ENCODE data around the gene HTRA1. TPM values are rescaled to one million over a fixed set of nuclear protein-coding genes. Genes with fewer than 3 reads are reported as not detected.

HTRA1 gene
- total and polyA plus RNA-seq, 2 of the 4 experiments (the other 2 are of a cell fraction), result 28.5 to 108 TPM

DNA sequence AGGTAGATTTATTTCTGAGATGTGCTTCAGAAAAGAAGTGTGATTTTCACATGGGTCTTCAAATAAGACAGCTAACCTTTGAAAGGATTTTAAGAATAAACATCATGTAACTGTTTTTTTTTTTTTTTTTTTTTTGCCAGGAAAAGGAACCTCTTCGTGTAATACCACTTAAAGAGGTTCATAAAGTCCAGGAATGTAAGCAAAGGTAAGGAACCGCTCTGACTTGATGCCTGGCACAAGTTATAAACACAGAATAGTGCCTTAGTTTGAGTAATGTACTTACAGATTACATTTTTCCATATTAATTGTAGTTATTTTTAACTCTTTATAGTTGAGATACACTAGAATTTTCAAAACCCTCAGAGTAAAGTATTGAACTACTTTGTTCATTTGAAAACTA is 37.3 kb upstream of the HTRA1 start:
- CTCF ChIA-PET, result interaction anchor here (0.9 to 1.8 kb wide), 2 partner anchors 11 to 81 kb away, joined by 3 to 5 read pairs; no protein-coding TSS in a partner anchor
- no peaks in the 10 kb centered on the region for H3K79me1 ChIP-seq (ENCODE audit: low read depth in 1 of 2, low read length in 2 of 2)
- peaks cover 4% of the 10 kb centered on the region for H3K4me1 ChIP-seq (ENCODE audit: control insufficient read depth, insufficient read depth, low read length)
- H3K27me3 ChIP-seq (ENCODE audit: control insufficient read depth, insufficient read depth, low read length), result no peaks in the 10 kb centered on the region
- no peak overlapping the region for H3K4ac ChIP-seq (ENCODE audit: low read depth, low read length)
- ATAC-seq (ENCODE audit: low read depth) (no peak), DNase-seq (no peak)
- POLR2A ChIA-PET (ENCODE audit: unreplicated experiment), result no interaction called here
- BruUV-seq (replicated peaks), result no TSS peak
- no peak overlapping the region for H3K56ac ChIP-seq (ENCODE audit: extremely low read depth, insufficient read depth, low read length)
- peaks cover 4% of the 10 kb centered on the region; the same call in 1 of the 2 replicates for H3K36me3 ChIP-seq (ENCODE audit: control insufficient read depth, insufficient read depth, low read length)
- H3K9ac ChIP-seq (ENCODE audit: low read depth, low read length), result no peak overlapping the region
- H3K4me2 ChIP-seq (ENCODE audit: low read depth, low read length), result no peak overlapping the region
- H3K4me3 ChIP-seq (ENCODE audit: insufficient read depth, low read depth, low read length), result no peak overlapping the region
- no peak overlapping the region for H3K23ac ChIP-seq (ENCODE audit: low read depth, low read length)
- H3K9me3 ChIP-seq (ENCODE audit: control insufficient read depth, insufficient read depth, low read length), result no peaks in the 10 kb centered on the region
- H2BK5ac ChIP-seq (ENCODE audit: low read depth, low read length, poor library complexity, severe bottlenecking), result no peak overlapping the region
- no peak overlapping the region for H2BK120ac ChIP-seq (ENCODE audit: low read depth, low read length)
- no peak overlapping the region for H2BK20ac ChIP-seq (ENCODE audit: low read depth, low read length)
- no peak overlapping the region for H3K27ac ChIP-seq (ENCODE audit: insufficient read depth, low read length)
- H4K8ac ChIP-seq (ENCODE audit: low read depth in 2 of 2, low read length in 2 of 2), result no peak overlapping the region
- TF ChIP-seq USF2 (IDR thresholded peaks at IDR 0.05; ENCODE audit: low read depth, low read length), result no peak
- no peak for TF ChIP-seq RFX5 (IDR thresholded peaks at IDR 0.05; ENCODE audit: low read depth, low read length)
- no peak for TF ChIP-seq POLR2A (IDR thresholded peaks at IDR 0.05; ENCODE audit: low read depth, low read length)
- TF ChIP-seq ELK1 (IDR thresholded peaks at IDR 0.05; ENCODE audit: borderline replicate concordance, low read depth, low read length), result no peak
- TF ChIP-seq NFE2L2 (IDR thresholded peaks at IDR 0.05; ENCODE audit: low read depth, low read length), result no peak
- no peak for TF ChIP-seq MAFK (IDR thresholded peaks at IDR 0.05; ENCODE audit: low read depth, low read length)
- TF ChIP-seq MAZ (IDR thresholded peaks at IDR 0.05; ENCODE audit: borderline replicate concordance, low read depth, low read length), result no peak
- no peak for TF ChIP-seq MXI1 (IDR thresholded peaks at IDR 0.05; ENCODE audit: borderline replicate concordance, low read depth, low read length)
- TF ChIP-seq CEBPB (IDR thresholded peaks at IDR 0.05; ENCODE audit: low read depth, low read length), result no peak
- no peak for TF ChIP-seq RCOR1 (IDR thresholded peaks at IDR 0.05; ENCODE audit: insufficient replicate concordance, low read length)
- TF ChIP-seq CTCF (conservative IDR thresholded peaks at IDR 0.05; ENCODE audit: low read depth, low read length), result no peak
- TF ChIP-seq SMC3 (IDR thresholded peaks at IDR 0.05; ENCODE audit: low read depth, low read length), result no peak
- no peak overlapping the region for H4K91ac ChIP-seq (ENCODE audit: insufficient read depth, low read depth, low read length)
- H3K9me1 ChIP-seq (ENCODE audit: insufficient read depth, low read length), result peaks cover 5% of the 10 kb centered on the region
- in situ Hi-C loops (cut with MboI; ENCODE audit: low sequenced_read_pairs), result no loop called here
- whole genome bisulfite sequencing, 2 experiments (ENCODE audit: extremely low coverage in 2 of 2, insufficient read length in 1 of 2), result no CpG with 5 or more reads among the region's 2 CpGs
- H3K18ac ChIP-seq (ENCODE audit: low read depth, low read length), result no peak overlapping the region
- H2BK15ac ChIP-seq (ENCODE audit: low read depth, low read length), result no peak overlapping the region
- no peak overlapping the region for H2AK9ac ChIP-seq (replicated peaks; ENCODE audit: low read depth, low read length, poor library complexity)
- no peaks in the 10 kb centered on the region for H4K20me1 ChIP-seq (ENCODE audit: insufficient read depth, low read length)
- dilution Hi-C loops (cut with HindIII; ENCODE audit: low sequenced_read_pairs, unreplicated experiment), result no loop called here
- intact Hi-C loops (cut with micrococcal nuclease), result loop anchor here (5.0 kb wide), 1 partner anchor 47 kb away; no protein-coding TSS in a partner anchor
- no peak overlapping the region for H3K14ac ChIP-seq (replicated peaks; ENCODE audit: low read depth, low read length)
- no peak overlapping the region for H2AFZ ChIP-seq (replicated peaks; ENCODE audit: low read length, poor library complexity)
- no peak overlapping the region for H2AK5ac ChIP-seq (ENCODE audit: low read depth, low read length)
- no peak overlapping the region for H4K5ac ChIP-seq (ENCODE audit: low read depth, low read length)

All from IMR-90 (cell line).